ENCODE measurements around the gene ATP9B. TPM values are rescaled to one million over a fixed set of nuclear protein-coding genes. Genes with fewer than 3 reads are reported as not detected.

ATP9B gene
- total and polyA plus RNA-seq, 7 donors, result 6.5 to 66.5 (median 28.1) TPM

GRCh38 chr18:79133724-79134123 lies 64.5 kb downstream of the ATP9B start:
- WGBS, 2 donors, result 82 to 91% methylated on average over 6 of the region's 6 CpGs
- TF ChIP-seq CTCF (IDR thresholded peaks at IDR 0.05), result no peak
- no peak for TF ChIP-seq POLR2A (IDR thresholded peaks at IDR 0.05)
- TF ChIP-seq POLR2AphosphoS5 (IDR thresholded peaks at IDR 0.05), result no peak
- TF ChIP-seq EP300 (IDR thresholded peaks at IDR 0.05), result no peak

GRCh38 chr18:79135924-79136323 lies 66.7 kb downstream of the ATP9B start:
- Histone ChIP-seq H3K27ac (no peak overlapping the region), H3K36me3 (peaks cover 0 to 8% (median 0%) of the 10 kb centered on the region in 4 donors), H3K27me3 (no peaks in the 10 kb centered on the region), H3K4me3 (no peak overlapping the region), H3K4me1 (no peaks in the 10 kb centered on the region), H3K9me3 (no peaks in the 10 kb centered on the region)
- DNase-seq, result no peak
- TF ChIP-seq POLR2A (IDR thresholded peaks at IDR 0.05) (no peak), CTCF (IDR thresholded peaks at IDR 0.05) (no peak), EP300 (IDR thresholded peaks at IDR 0.05) (no peak), POLR2AphosphoS5 (IDR thresholded peaks at IDR 0.05) (no peak)
- intact Hi-C loops (cut with DNase I), result no loop called here

More at GRCh38 chr18:79133724-79134123, 64.5 kb downstream of the ATP9B start:
- Histone ChIP-seq H3K27ac (no peak overlapping the region), H3K36me3 (peaks cover 0 to 8% (median 0%) of the 10 kb centered on the region in 4 donors), H3K27me3 (no peaks in the 10 kb centered on the region), H3K9me3 (no peaks in the 10 kb centered on the region), H3K4me3 (no peak overlapping the region), H3K4me1 (no peaks in the 10 kb centered on the region)
- intact Hi-C loops (cut with DNase I), result no loop called here
- DNase-seq, result no peak

GRCh38 chr18:79136742-79137141 lies 67.5 kb downstream of the ATP9B start:
- no peaks in the 10 kb centered on the region for H3K4me1 ChIP-seq
- TF ChIP-seq POLR2A (IDR thresholded peaks at IDR 0.05) (no peak), POLR2AphosphoS5 (IDR thresholded peaks at IDR 0.05) (no peak), EP300 (IDR thresholded peaks at IDR 0.05) (no peak), CTCF (IDR thresholded peaks at IDR 0.05) (no peak)
- H3K4me3 ChIP-seq, result no peak overlapping the region
- H3K36me3 ChIP-seq, result peaks cover 0 to 8% (median 0%) of the 10 kb centered on the region in 4 donors
- H3K27ac ChIP-seq, result no peak overlapping the region
- no peak for DNase-seq
- 95 to 96% methylated on average over 6 of the region's 6 CpGs for WGBS, 2 donors
- H3K9me3 ChIP-seq, result no peaks in the 10 kb centered on the region
- intact Hi-C loops (cut with DNase I), result no loop called here
- H3K27me3 ChIP-seq, result no peaks in the 10 kb centered on the region

GRCh38 chr18:79139206-79139605 lies 70.0 kb downstream of the ATP9B start:
- no peak for DNase-seq
- intact Hi-C loops (cut with DNase I), result no loop called here
- H3K4me1 ChIP-seq, result no peaks in the 10 kb centered on the region
- H3K36me3 ChIP-seq, result peaks cover 0 to 4% (median 0%) of the 10 kb centered on the region in 4 donors
- no peak for TF ChIP-seq CTCF (IDR thresholded peaks at IDR 0.05)
- no peak overlapping the region for H3K27ac ChIP-seq
- no peaks in the 10 kb centered on the region for H3K27me3 ChIP-seq
- no peak overlapping the region for H3K4me3 ChIP-seq
- no peaks in the 10 kb centered on the region for H3K9me3 ChIP-seq
- WGBS, 2 donors, result 86 to 88% methylated on average over 4 of the region's 4 CpGs

- no peak overlapping the region for H3K27ac ChIP-seq
- H3K4me3 ChIP-seq, result no peak overlapping the region
- TF ChIP-seq CTCF (IDR thresholded peaks at IDR 0.05), result no peak
- TF ChIP-seq POLR2AphosphoS5 (IDR thresholded peaks at IDR 0.05), result no peak
- no peak for TF ChIP-seq EP300 (IDR thresholded peaks at IDR 0.05)
- no peaks in the 10 kb centered on the region for H3K9me3 ChIP-seq
- H3K4me1 ChIP-seq, result no peaks in the 10 kb centered on the region
- H3K36me3 ChIP-seq, result peaks cover 0 to 14% (median 0%) of the 10 kb centered on the region in 4 donors
- no peak for DNase-seq
- no peaks in the 10 kb centered on the region for H3K27me3 ChIP-seq
- intact Hi-C loops (cut with DNase I), result no loop called here
- 91 to 94% methylated on average over 4 of the region's 4 CpGs for WGBS, 2 donors
Measured at GRCh38 chr18:79147014-79147413, 77.8 kb downstream of the ATP9B start.

Data from sigmoid colon (tissue), 7 donors.